Measurements from ENCODE around the gene F3.

The F3 gene

DNA sequence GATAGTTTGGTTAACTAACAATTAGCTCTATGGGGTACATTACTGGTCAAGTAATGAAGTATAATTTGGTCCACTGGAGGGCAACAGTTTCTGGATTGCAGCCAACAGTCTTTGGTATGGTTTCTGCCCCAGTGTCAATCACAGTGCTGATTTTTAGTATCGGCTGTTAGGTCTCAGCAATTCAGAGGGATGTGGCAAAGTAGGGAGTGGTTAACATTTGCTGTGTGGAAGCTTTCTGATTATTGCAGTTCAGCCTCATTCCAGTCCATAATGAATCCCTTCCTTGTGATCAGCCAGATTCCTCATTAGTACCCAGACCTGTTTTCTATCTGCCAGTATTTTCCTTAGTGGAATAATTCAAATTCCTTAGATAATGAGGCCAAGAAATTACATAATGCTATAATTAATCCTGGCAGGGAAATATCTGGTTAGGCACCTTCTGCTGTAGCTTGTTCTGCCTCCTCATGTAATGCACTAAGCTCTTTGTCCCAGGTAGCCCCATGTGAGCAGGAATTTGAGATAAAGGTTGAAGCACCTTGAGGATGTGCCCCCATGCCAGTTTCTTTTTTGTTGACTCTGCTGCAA is 14.0 kb downstream of the F3 start:
- DNase-seq = no peak

DNA sequence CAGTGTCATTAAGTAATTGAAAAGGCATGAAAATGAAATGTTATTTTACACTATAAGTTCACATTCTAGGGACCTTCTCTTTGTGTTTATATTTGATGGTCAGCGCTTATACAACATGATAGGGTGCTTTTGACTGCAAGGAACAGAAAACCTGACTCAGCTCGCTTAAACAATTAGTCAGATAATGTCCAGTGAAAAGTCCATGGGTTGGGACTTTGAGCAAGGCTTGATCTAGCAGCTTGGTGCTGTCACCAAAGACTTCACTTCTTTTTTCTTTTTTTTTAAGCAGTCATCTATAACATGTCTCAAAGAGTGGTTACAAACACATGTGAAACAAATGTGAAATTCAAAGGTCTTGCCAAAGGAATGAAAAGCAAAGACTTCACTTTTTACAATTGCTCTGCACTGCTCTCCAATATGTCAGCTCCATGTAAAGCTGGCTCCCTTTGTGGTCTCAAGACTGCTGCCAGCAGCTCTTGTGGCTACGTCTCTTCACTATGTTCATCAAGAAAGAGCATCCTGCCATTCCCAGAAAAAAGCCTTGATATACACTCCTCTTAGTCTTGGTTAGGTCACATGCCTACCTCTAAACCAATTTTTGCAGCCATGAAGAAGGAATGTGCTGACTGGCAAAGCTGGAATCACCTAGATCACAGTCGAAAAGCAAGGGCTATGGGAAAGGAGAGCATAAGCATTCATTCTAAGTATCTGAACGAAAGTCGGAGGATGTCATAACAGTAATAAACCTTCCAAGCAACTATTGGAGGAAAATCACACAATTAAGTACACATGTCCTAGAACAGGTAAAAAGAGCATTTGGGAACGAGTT is 15.2 kb downstream of the F3 start:
- DNase-seq = no peak

DNA sequence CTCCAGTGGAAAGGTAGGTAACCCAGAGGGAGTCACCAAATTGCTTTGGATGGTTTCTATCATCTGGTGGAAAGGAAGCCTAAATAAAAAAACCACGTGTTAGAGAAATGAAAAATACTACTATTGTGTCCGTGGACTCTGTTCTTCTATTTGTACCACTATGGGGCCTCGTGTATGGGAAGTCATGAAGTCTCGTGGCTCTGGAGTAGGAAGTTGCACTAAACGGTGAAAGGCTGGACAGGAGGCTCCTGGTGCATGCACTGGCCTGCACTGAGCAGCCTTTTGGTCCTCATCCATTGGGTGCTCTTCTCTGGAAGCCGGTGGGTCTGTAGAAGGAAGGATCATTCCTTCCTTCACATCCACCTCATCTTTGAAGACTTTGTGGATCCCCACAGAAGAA is 17.0 kb downstream of the F3 start:
- DNase-seq = no peak

DNA sequence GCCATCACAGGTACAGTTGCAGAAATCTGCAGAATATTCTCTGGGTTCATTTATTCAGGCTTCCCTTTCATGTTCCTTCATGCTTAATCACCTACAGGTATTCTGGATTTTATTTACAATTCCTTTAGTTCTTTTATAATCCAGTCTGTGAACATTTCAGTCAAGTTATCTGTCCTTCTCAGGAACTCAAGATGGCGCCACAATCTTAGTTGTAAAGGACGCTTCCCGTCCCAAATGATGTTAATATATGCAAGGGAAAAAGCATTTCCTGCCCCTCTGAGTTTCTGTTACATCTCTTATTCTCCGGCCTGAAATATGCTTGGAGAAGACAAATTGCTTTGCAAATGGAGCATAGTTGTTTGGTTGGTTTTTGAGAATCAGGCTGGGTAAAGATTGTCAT is 19.3 kb downstream of the F3 start:
- DNase-seq = peak; percentile 47

DNA sequence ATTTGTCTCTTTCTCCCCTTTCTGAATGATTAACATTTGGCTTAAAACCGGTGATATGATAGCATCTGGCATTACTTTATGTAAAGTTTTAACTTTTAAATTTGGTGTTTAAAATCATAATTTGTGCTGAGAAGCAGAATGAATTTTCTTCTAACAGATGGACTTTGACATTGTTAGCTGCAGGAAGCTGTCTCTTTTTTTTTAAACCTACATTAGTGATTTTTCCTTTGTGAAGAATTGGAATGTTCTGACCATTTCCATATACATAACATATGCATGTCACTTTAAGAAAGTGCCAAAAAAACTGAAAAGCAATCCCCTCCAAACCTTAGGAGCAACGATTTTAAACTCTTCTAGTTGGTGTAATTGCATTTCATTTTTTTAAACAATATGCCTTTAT is 22.2 kb downstream of the F3 start:
- no peak for DNase-seq

DNA sequence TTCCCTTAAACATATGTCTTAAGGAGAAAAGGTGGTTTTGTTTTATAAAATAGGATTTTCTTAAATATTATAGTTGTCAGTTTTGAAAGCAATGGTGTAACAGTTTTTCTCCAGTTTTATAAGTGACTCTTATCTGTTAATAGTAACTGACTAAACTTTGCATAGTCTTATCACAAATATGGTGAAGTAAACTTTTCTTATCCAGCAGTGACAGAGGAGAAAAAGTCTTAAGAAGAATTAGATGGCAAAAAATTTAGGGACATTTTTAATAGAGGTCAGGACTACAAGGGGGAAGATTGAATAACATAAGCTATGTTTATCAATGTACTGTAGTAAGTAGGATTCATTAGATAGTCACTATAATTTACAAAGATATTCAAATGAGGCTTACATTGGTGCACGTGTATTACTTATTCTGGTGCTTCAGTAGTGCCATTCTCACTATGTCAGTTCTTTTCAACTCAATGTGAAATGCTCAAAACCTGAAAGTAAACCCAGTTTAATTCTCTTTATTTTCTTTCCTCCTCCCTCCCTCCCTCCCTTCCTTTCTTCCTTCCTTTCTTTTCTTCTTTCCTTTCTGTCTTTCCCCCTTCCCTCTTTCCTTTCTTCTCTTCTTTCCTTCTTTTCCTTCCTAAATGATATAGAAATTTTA is 26.1 kb downstream of the F3 start:
- no peak for DNase-seq

DNA sequence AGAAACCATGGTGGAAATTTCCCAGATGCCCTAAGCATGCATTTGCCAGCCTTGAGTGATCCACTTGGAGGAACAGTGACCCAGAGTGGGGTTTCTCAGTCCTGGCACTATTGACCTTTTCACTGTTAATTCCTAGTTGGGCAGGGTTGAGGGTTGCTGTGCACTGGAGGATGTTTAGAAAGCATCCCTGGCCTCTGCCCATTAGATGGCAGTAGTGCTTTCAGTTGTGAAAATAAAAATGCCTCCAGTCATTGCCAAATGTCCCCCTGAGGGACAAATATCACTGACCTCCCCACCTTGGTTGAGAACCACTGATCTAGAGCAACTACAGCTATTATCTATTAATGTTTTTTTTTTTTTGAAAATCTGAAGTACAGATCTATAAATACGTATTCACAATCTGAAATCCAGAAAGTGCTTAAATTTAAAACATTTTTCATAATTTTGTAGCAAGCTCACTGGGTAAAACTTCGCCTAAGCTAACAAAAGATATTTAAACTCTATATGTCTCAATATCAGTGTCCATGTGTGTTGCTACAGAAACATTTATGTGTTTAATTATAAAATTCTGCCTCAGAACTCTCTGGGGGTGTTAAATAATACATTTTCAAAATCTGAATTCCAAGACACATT is 27.3 kb downstream of the F3 start:
- no peak for DNase-seq

DNA sequence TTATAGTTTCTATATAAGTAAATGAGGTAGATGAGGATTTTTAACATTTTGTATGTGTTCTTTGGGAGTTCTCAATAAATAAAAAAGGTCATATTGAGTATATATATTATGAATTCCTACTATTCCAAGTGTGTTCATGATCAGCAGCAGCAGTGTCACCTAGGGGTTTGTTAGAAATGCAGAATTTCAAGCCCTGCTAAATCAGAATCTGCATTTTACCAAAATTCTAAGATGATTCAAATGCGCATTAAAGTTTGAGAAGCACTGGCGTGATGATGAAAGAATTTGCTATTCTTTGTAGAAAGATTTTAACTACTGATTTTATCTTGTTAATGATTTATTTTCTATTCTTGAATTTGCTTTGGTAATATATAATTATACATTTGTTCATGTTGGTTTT is 28.7 kb downstream of the F3 start:
- DNase-seq = no peak

DNA sequence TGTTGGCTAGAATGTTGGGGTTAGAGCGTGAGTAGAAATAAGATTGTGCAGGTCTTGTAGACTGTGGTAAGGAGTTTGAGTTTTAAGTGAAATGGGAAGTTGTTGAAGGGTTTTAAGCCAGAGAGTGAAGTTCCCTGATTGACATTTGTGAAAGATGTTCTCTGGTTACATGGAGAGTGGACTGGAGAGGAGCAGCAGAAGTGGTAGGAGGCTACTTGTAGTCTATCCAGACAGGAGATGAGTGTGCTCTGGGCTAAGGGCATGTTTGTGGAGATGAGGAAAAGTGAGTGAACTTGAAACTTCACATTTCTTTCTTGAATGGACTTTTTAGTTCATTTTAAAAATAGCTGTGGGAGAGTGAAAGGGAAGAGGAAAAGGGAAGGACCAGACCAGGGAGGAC is 37.0 kb downstream of the F3 start:
- no peak for DNase-seq

DNA sequence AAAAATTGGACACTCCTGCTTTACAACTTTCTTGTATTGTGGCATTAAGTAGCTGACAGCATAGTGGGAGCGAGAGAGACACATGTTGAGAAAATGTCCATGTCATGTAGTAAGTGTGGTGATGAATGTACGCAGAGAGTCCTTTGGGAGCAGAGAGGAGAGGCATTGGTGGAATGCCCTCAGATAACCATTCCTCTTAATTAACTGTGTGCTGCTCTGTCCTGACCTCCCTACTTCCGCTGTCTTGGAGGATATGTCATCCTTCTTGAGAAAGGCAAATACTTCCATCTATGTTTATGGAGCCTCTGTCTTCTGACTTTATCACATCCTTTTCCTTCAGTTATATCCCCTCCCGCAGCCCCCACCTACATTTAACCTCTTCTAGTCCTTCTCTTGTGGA is 38.4 kb downstream of the F3 start:
- DNase-seq = no peak

DNA sequence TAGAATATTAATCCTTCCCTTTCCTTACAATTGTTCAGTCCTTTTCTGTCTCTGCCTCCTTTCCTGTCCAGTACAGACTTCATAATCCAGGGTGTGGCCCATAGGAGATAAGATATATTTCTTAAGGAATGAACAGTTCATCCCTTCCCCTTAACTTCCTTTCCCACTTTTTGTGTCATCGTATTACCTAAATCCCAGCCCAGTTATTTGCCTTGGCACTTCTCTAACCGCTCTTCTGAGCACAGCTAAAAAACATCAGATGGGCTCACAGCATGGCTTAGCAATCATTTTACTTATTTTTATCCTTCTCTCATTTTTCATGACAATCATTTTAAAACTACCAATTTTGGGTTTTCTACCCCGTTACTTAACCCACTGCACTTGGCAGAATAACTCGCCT is 39.6 kb downstream of the F3 start:
- DNase-seq = no peak

DNA sequence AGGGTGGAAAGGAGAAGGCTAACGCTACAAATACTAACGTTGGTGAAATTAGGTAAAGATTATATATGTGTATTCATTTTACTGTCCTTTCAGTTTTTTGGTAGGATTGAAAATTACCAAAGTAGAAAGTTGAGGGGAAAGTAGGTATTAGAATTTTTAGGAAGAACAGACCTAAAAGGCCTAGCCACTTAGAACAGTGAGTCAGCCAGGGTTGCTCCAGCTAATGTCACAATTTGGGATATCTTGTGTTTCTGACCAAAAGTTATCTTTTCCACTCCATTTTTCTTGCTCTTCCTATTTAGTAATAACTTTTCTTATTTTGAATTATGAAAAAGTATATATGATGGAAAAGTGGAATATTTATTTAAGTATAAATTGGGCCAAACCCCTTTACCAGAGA is 40.1 kb downstream of the F3 start:
- no peak for DNase-seq

DNA sequence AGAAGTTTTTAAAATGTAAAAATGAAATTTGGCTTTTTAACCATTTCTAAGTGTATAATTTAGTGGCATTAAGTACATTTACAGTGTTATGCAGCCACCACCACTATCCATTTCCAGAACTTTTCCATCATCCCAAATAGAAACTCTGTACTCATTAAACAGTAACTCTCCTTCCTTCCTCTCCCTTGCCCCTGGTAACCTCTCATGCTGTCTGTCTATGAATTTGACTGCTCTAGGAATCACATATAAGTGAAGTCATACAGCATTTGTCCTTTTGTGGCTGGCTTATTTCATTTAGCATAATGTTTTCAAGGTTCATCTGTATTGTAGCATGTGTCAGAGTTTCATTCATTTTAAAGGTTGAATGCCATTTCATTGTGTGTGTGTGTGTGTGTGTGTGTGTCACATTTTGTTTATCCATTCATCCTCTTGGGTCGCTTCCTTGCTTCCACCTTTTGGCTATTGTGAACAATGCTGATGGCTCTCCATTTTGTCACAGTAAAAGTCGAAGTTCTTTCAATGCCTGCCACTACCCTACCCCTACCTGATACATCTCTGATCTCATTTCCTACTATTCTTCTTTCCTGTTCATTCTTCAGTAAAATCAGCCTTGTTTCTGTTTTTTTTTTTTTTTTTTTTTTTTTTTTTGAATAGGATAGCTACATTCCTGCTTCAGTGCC is 45.3 kb downstream of the F3 start:
- no peak for DNase-seq

DNA sequence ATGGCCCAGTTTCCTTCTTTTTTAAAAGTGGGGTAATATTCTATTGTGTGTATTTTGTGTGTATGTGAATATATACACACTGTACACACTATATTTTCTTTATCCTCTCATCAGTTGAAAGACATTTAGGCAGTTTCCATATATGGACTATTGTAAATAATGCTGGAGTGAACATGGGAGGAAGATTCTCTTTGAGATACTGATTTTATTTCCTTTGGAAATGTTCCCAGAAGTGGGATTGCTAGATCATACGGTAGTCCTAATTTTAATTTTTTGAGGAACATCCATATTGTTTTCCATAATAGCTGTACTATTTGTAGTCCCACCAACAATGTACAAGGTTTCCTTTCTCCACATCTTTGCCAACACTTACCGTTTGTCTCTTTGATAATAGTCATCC is 51.0 kb downstream of the F3 start:
- no peak for DNase-seq

DNA sequence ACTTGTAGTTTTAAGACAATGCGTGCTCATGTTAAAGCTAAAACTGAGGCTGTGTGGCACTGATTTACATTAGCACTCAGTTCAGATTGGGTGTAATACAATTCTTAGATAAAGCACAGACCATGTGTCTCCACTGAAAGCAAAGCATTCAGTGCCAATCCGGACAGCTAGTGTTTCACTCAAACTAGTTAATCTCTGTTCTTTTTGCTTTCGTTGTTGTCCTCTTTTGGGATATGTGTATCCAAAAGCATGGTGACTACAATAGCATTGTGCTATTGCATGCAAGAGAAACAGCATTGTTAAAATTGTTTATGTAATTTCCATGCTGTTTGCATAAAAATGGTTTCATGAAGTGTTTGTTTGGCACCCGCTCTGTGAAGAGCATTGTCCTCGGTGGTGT is 54.6 kb downstream of the F3 start:
- no peak for DNase-seq

DNA sequence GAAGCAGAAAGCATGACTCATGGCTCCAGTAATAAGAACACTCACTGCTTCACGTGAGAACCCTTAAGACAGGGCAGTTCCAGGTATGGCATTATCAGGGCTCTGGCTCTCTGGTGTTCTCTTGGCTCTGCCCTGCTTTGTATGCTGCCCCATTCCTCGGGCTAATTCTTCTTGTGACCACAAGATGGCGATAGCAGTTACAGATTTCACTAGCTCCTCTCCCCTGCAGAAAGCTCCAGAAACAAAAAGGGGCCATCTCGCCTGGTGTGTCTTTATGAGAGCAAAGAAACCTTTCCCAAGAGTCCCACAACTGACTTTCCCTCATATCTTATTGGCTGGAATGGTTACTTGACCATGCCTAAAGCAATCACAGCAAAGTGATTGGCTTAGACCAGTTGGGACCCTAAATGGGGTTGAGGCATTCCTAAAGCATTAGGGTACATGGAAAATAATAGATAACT is 60.1 kb downstream of the F3 start:
- peak; percentile 6 for DNase-seq

DNA sequence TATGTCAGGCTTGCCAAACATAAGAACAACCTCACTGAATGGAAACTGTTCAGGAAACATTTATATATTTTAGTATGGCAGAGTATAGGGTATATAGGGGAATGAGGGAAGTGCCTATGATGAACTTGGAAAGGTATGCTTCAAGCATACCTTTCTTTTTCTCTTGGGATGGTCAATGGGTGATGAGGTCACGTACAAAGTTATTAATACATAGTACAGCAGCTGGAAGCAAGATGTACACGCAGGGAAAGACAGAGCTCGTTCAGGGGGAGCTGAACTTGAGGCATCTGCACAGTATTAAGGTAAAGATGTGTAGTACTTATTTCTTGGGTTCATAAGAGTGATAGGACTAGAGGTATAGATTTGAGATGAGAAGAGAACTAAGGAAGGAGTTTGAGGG is 61.9 kb downstream of the F3 start:
- no peak for DNase-seq
